Ishikawa (cell line): ENCODE data around the gene SLX1A.

Experiments used
- CEBPB ChIP-seq: IDR thresholded peaks from 2 replicates; pipeline ENCODE4 v1.6.1; 2012
- CREB1 ChIP-seq: IDR thresholded peaks from 2 replicates; pipeline ENCODE4 v1.6.1; 2012; ENCODE audit warnings: low read depth
- EGR1 ChIP-seq: IDR thresholded peaks from 2 replicates; pipeline ENCODE4 v1.6.1; 2012
- EP300 ChIP-seq: IDR thresholded peaks from 2 replicates; pipeline ENCODE4 v1.6.1; 2012; ENCODE audit warnings: borderline replicate concordance
- FOXM1 ChIP-seq: IDR thresholded peaks from 2 replicates; pipeline ENCODE4 v1.6.1; 2012; ENCODE audit warnings: low read depth, borderline replicate concordance
- MAX ChIP-seq: IDR thresholded peaks from 2 replicates; pipeline ENCODE4 v1.6.1; 2012
- NFIC ChIP-seq: IDR thresholded peaks from 2 replicates; pipeline ENCODE4 v1.6.1; 2012
- RAD21 ChIP-seq: IDR thresholded peaks from 2 replicates; pipeline ENCODE4 v1.6.1; 2012; ENCODE audit warnings: low read depth
- REST ChIP-seq: IDR thresholded peaks from 2 replicates; pipeline ENCODE4 v1.6.1; 2012; ENCODE audit warnings: low read depth, mild to moderate bottlenecking
- TAF1 ChIP-seq: IDR thresholded peaks from 2 replicates; pipeline ENCODE4 v1.6.1; 2012; ENCODE audit warnings: low read depth, mild to moderate bottlenecking
- TCF12 ChIP-seq: IDR thresholded peaks from 2 replicates; pipeline ENCODE4 v1.6.1; 2012; ENCODE audit warnings: low read depth
- TEAD4 ChIP-seq: IDR thresholded peaks from 2 replicates; pipeline ENCODE4 v1.6.1; 2012
- USF1 ChIP-seq: IDR thresholded peaks from 2 replicates; pipeline ENCODE4 v1.6.1; 2012
- YY1 ChIP-seq: IDR thresholded peaks from 2 replicates; pipeline ENCODE4 v1.6.1; 2012; ENCODE audit warnings: low read depth
- ZBTB7A ChIP-seq: IDR thresholded peaks from 2 replicates; pipeline ENCODE4 v1.6.1; 2012; ENCODE audit warnings: low read depth

The SLX1A gene

GRCh38 chr16:30149250-30149930 is 44.3 kb upstream of the SLX1A start:
- TF ChIP-seq EGR1 = no peak
- TF ChIP-seq MAX = no peak
- no peak for TF ChIP-seq YY1

GRCh38 chr16:30151091-30151490 is 42.6 kb upstream of the SLX1A start:
- no peak for TF ChIP-seq REST
- TF ChIP-seq EP300 = no peak
- no peak for TF ChIP-seq ZBTB7A
- no peak for TF ChIP-seq EGR1
- no peak for TF ChIP-seq TCF12
- no peak for TF ChIP-seq RAD21
- TF ChIP-seq CEBPB = no peak
- TF ChIP-seq CREB1 = no peak
- TF ChIP-seq USF1 = no peak
- no peak for TF ChIP-seq NFIC
- TF ChIP-seq TAF1 = no peak
- TF ChIP-seq TEAD4 = no peak
- TF ChIP-seq MAX = no peak
- TF ChIP-seq YY1 = no peak
- no peak for TF ChIP-seq FOXM1

GRCh38 chr16:30152517-30152916 is 41.2 kb upstream of the SLX1A start:
- no peak for TF ChIP-seq TCF12

- no peak for TF ChIP-seq TAF1
- TF ChIP-seq EP300 = no peak
- TF ChIP-seq NFIC = no peak
- no peak for TF ChIP-seq EGR1
- no peak for TF ChIP-seq RAD21
- no peak for TF ChIP-seq TCF12
- TF ChIP-seq MAX = no peak
- no peak for TF ChIP-seq CREB1
- TF ChIP-seq USF1 = no peak
- no peak for TF ChIP-seq FOXM1
- no peak for TF ChIP-seq CEBPB
- TF ChIP-seq ZBTB7A = no peak
- TF ChIP-seq YY1 = no peak
- TF ChIP-seq REST = no peak
These were observed 38.5 kb upstream of the SLX1A start for GRCh38 chr16:30155188-30155587.

- TF ChIP-seq TAF1 = no peak
- no peak for TF ChIP-seq CREB1
- TF ChIP-seq NFIC = no peak
- TF ChIP-seq CEBPB = no peak
- no peak for TF ChIP-seq EP300
- TF ChIP-seq MAX = no peak
- TF ChIP-seq YY1 = no peak
These were observed 36.5 kb upstream of the SLX1A start for GRCh38 chr16:30157214-30157613.

GRCh38 chr16:30163538-30163937 is 30.1 kb upstream of the SLX1A start:
- TF ChIP-seq MAX (no peak), USF1 (no peak), TEAD4 (no peak), ZBTB7A (no peak), TAF1 (no peak), EP300 (no peak), YY1 (no peak), FOXM1 (no peak), CEBPB (no peak), RAD21 (no peak), REST (no peak), CREB1 (no peak), EGR1 (no peak), TCF12 (no peak)
